SU-DHL-6 (cell line): Measurements from ENCODE around the gene SOCS6.

Experiments used
- H2AFZ ChIP-seq: fragments of 200-600 bp; sonication (generic); 2 replicates; pipeline ENCODE4 v1.6.1; 2014; ENCODE audit warnings: low read depth, mild to moderate bottlenecking, moderate library complexity, mixed read lengths, antibody characterized with exemption, low read length; ENCODE audit not compliant: severe bottlenecking
- H3F3A ChIP-seq: fragments of 200-600 bp; shearing (Covaris generic); 2 replicates; pipeline ENCODE4 v1.6.0; 2016; ENCODE audit warnings: antibody characterized with exemption, mild to moderate bottlenecking; ENCODE audit not compliant: insufficient read depth
- H3K27ac ChIP-seq: fragments of 200-600 bp; sonication (generic); 2 replicates; pipeline ENCODE4 v1.5.1; 2016; ENCODE audit warnings: low read depth, mild to moderate bottlenecking, low read length, moderate library complexity, mixed read lengths
- H3K27me3 ChIP-seq: fragments of 200-600 bp; sonication (generic), shearing (Covaris generic); 2 replicates; pipeline ENCODE4 v1.6.0; 2014; ENCODE audit warnings: mild to moderate bottlenecking, low read length
- H3K36me3 ChIP-seq: fragments of 200-600 bp; sonication (generic); 2 replicates; pipeline ENCODE4 v1.6.1; 2014; ENCODE audit warnings: mild to moderate bottlenecking, low read length, mixed read lengths
- H3K4me2 ChIP-seq: fragments of 300-600, 200-600 bp; shearing (Covaris generic), sonication (generic); 2 replicates; pipeline ENCODE4 v1.6.0; 2014; ENCODE audit warnings: low read length, low read depth, mild to moderate bottlenecking; ENCODE audit not compliant: poor library complexity, severe bottlenecking
- H3K4me3 ChIP-seq: fragments of 200-600 bp; sonication (generic); 2 replicates; pipeline ENCODE4 v1.5.1; 2014; ENCODE audit warnings: antibody characterized with exemption, low read length, mild to moderate bottlenecking, mixed read lengths; ENCODE audit not compliant: insufficient read depth, poor library complexity, severe bottlenecking
- H3K79me2 ChIP-seq: fragments of 200-600 bp; sonication (generic); 2 replicates; pipeline ENCODE4 v1.6.1; 2014; ENCODE audit warnings: mild to moderate bottlenecking, low read length, moderate library complexity; ENCODE audit not compliant: insufficient read depth
- H3K9ac ChIP-seq: fragments of 200-600 bp; sonication (generic); 2 replicates; pipeline ENCODE4 v1.7.0; 2014; ENCODE audit warnings: mild to moderate bottlenecking, low read length
- H3K9me2 ChIP-seq: fragments of 200-600 bp; sonication (generic); replicated peaks from 2 replicates; pipeline ENCODE4 v1.6.1; 2014; ENCODE audit warnings: low read length; ENCODE audit not compliant: insufficient read depth
- H3K9me3 ChIP-seq: fragments of 200-600 bp; sonication (generic); 2 replicates; pipeline ENCODE4 v1.6.1; 2014; ENCODE audit warnings: low read length, mixed read lengths; ENCODE audit not compliant: insufficient read depth
- H4K20me1 ChIP-seq: fragments of 200-600 bp; sonication (generic); 2 replicates; pipeline ENCODE4 v1.6.1; 2014; ENCODE audit warnings: low read depth, mild to moderate bottlenecking, antibody characterized with exemption, low read length, moderate library complexity, mixed read lengths
- EZH2phosphoT487 ChIP-seq: fragments of 200-600 bp; sonication (generic), shearing (Covaris generic); conservative IDR thresholded peaks from 2 replicates; pipeline ENCODE4 v1.6.1; 2018; ENCODE audit warnings: mild to moderate bottlenecking, antibody characterized with exemption, low read length, moderate library complexity, mixed read lengths
- TF ChIP-seq, protein P1 (sequence below): fragments of 200-600 bp; sonication (generic); IDR thresholded peaks from one replicate; pipeline ENCODE4 v1.5.1; 2017; ENCODE audit warnings: antibody characterized with exemption, mild to moderate bottlenecking, low read length, moderate library complexity; ENCODE audit not compliant: insufficient read depth, poor library complexity, severe bottlenecking

The SOCS6 gene

DNA sequence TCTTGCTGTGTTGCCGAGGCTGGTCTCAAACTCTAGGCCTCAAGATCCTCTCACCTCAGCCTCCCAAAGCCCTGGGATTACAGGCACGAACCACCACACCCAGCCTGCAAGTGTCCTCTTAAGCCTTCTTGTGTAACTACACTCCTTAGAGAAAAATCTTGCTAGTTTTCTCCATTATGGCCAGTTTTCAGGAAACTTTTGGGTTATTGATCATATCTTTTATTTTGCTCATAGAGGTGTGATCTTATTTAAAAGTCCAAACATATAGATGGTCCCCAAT is 2.4 kb downstream of the SOCS6 start:
- Histone ChIP-seq H4K20me1 (no peaks in the 10 kb centered on the region), H3K4me3 (no peak overlapping the region), H3K4me2 (no peak overlapping the region), H3K27me3 (no peaks in the 10 kb centered on the region), H3K9me3 (no peaks in the 10 kb centered on the region), H3K27ac (no peak overlapping the region), H2AFZ (no peak overlapping the region), H3K9me2 (no peaks in the 10 kb centered on the region), H3K36me3 (no peaks in the 10 kb centered on the region), H3K79me2 (no peaks in the 10 kb centered on the region), H3K9ac (no peak overlapping the region), H3F3A (no peaks in the 10 kb centered on the region)
- no peak for TF ChIP-seq EZH2phosphoT487

GRCh38 chr18:70292628-70293027 is 3.8 kb downstream of the SOCS6 start:
- Histone ChIP-seq H3K27me3 (no peaks in the 10 kb centered on the region), H3F3A (no peaks in the 10 kb centered on the region), H3K27ac (no peak overlapping the region), H2AFZ (no peak overlapping the region), H3K79me2 (no peaks in the 10 kb centered on the region), H3K9ac (no peak overlapping the region), H4K20me1 (no peaks in the 10 kb centered on the region), H3K4me3 (no peak overlapping the region), H3K9me3 (no peaks in the 10 kb centered on the region), H3K4me2 (no peak overlapping the region), H3K36me3 (no peaks in the 10 kb centered on the region), H3K9me2 (no peaks in the 10 kb centered on the region)
- TF ChIP-seq EZH2phosphoT487 = no peak
- TF ChIP-seq, protein P1, sequence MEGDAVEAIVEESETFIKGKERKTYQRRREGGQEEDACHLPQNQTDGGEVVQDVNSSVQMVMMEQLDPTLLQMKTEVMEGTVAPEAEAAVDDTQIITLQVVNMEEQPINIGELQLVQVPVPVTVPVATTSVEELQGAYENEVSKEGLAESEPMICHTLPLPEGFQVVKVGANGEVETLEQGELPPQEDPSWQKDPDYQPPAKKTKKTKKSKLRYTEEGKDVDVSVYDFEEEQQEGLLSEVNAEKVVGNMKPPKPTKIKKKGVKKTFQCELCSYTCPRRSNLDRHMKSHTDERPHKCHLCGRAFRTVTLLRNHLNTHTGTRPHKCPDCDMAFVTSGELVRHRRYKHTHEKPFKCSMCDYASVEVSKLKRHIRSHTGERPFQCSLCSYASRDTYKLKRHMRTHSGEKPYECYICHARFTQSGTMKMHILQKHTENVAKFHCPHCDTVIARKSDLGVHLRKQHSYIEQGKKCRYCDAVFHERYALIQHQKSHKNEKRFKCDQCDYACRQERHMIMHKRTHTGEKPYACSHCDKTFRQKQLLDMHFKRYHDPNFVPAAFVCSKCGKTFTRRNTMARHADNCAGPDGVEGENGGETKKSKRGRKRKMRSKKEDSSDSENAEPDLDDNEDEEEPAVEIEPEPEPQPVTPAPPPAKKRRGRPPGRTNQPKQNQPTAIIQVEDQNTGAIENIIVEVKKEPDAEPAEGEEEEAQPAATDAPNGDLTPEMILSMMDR = no peak

GRCh38 chr18:70293166-70293565 is 4.3 kb downstream of the SOCS6 start:
- H3K9ac ChIP-seq = no peak overlapping the region
- H3K27me3 ChIP-seq = no peaks in the 10 kb centered on the region
- H3K79me2 ChIP-seq = no peaks in the 10 kb centered on the region
- H2AFZ ChIP-seq = no peak overlapping the region
- H3K9me3 ChIP-seq = no peaks in the 10 kb centered on the region
- TF ChIP-seq, protein P1 = no peak
- TF ChIP-seq EZH2phosphoT487 = no peak
- H3K9me2 ChIP-seq = no peaks in the 10 kb centered on the region
- no peak overlapping the region for H3K4me3 ChIP-seq
- no peaks in the 10 kb centered on the region for H3K36me3 ChIP-seq
- no peak overlapping the region for H3K27ac ChIP-seq
- no peaks in the 10 kb centered on the region for H4K20me1 ChIP-seq
- no peaks in the 10 kb centered on the region for H3F3A ChIP-seq
- no peak overlapping the region for H3K4me2 ChIP-seq

DNA sequence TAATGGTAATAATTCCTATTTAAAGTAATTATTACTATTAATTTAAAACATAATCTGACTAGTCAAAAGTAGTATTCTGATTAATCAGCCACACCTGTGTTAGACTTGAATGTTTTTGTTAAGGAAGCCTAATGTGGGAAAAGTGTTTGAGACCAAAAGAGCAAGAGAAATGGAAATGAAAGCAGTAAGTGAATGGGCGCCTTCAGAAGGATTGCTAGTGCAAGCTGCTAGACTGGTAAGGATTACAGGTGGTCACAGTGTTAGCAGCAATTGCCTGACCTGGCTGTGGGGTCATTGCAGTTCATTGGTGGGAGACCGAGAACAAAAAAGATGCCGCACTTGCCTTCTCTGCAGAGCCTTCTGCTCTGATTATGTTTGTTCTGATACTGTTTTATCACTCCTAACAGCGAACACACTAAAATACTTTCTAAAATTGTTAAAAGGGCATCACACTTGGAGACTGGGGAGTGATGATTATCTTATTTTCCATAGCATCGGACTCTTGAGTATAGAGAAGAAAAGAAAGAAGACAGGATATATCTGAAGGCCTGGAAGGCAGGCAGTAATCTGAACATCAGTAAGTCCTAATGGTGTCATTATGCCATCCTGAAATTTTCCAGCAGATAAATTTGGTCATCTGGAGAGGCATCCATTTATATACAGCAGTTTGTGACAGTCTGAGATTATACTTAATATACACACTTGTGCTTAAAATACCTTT is 5.8 kb downstream of the SOCS6 start:
- H4K20me1 ChIP-seq = no peaks in the 10 kb centered on the region
- H3K9ac ChIP-seq = no peak overlapping the region
- no peaks in the 10 kb centered on the region for H3F3A ChIP-seq
- H2AFZ ChIP-seq = no peak overlapping the region
- no peaks in the 10 kb centered on the region for H3K9me2 ChIP-seq
- no peaks in the 10 kb centered on the region for H3K36me3 ChIP-seq
- H3K4me2 ChIP-seq = no peak overlapping the region
- no peak overlapping the region for H3K27ac ChIP-seq
- H3K79me2 ChIP-seq = no peaks in the 10 kb centered on the region
- H3K4me3 ChIP-seq = no peak overlapping the region
- H3K9me3 ChIP-seq = no peaks in the 10 kb centered on the region
- no peak for TF ChIP-seq EZH2phosphoT487
- TF ChIP-seq, protein P1 = no peak
- H3K27me3 ChIP-seq = no peaks in the 10 kb centered on the region
